HAP-1 (cell line): ENCODE data around the gene PER2.
"Not testable (repeated sequence)": the region's sequence is repeated elsewhere in the genome, so short reads cannot be mapped to it uniquely, and the experiment has no call there.

Source experiments
- DNase-seq, 2 experiments: peaks; one replicate each; pipeline ENCODE4 v3.0.0-alpha.2; 2016 to 2020; ENCODE audit warnings: low spot score in 2 of 2
- H3K27me3 ChIP-seq: fragments of 250-450 bp; sonication (Bioruptor Pico); 2 replicates; pipeline ENCODE4 v1.5.1; 2020; ENCODE audit warnings: low read depth, mild to moderate bottlenecking, moderate library complexity
- H3K36me3 ChIP-seq: fragments of 250-450 bp; sonication (Bioruptor Pico); replicated peaks from 2 replicates; pipeline ENCODE4 v1.5.1; 2020; ENCODE audit warnings: mild to moderate bottlenecking
- H3K4me1 ChIP-seq: fragments of 250-450 bp; sonication (Bioruptor Pico); 2 replicates; pipeline ENCODE4 v1.5.1; 2020; ENCODE audit warnings: mild to moderate bottlenecking
- H3K4me3 ChIP-seq: fragments of 250-450 bp; sonication (Bioruptor Pico); 2 replicates; pipeline ENCODE4 v1.5.1; 2020; ENCODE audit warnings: mild to moderate bottlenecking, moderate library complexity
- H3K9me3 ChIP-seq: fragments of 250-450 bp; sonication (Bioruptor Pico); 2 replicates; pipeline ENCODE4 v1.5.1; 2020; ENCODE audit warnings: mild to moderate bottlenecking, moderate library complexity
- in situ Hi-C: fragments of 300-500 bp; cut with MboI; formaldehyde crosslinking; loops from 3 replicates; pipeline ENCODE4 v1.14.3; 2020; ENCODE audit warnings: low sequenced_read_pairs, inconsistent platforms, mixed read lengths

The PER2 gene

GRCh38 chr2:238273433-238273832 is 15.0 kb downstream of the PER2 start:
- in situ Hi-C loops, H3K4me3 ChIP-seq, H3K4me1 ChIP-seq, H3K27me3 ChIP-seq, H3K9me3 ChIP-seq, DNase-seq: not testable (repeated sequence)
- peaks cover 11% of the 10 kb centered on the region for H3K36me3 ChIP-seq

- no peaks in the 10 kb centered on the region for H3K4me1 ChIP-seq
- H3K36me3 ChIP-seq: peaks cover 15% of the 10 kb centered on the region
- no peaks in the 10 kb centered on the region for H3K27me3 ChIP-seq
- H3K4me3 ChIP-seq: no peak overlapping the region
- no peak for DNase-seq
- no peaks in the 10 kb centered on the region for H3K9me3 ChIP-seq
- in situ Hi-C loops: no loop called here
Observed at GRCh38 chr2:238272156-238272555, 16.3 kb downstream of the PER2 start.

- in situ Hi-C loops, DNase-seq, H3K27me3 ChIP-seq, H3K4me3 ChIP-seq, H3K4me1 ChIP-seq, H3K9me3 ChIP-seq: not testable (repeated sequence)
- peaks cover 15% of the 10 kb centered on the region for H3K36me3 ChIP-seq
Observed at GRCh38 chr2:238271686-238272085, 16.7 kb downstream of the PER2 start.

- H3K9me3 ChIP-seq: no peaks in the 10 kb centered on the region
- no peak overlapping the region for H3K4me3 ChIP-seq
- H3K36me3 ChIP-seq: peaks cover 15% of the 10 kb centered on the region
- in situ Hi-C loops: no loop called here
- no peak for DNase-seq
- H3K4me1 ChIP-seq: no peaks in the 10 kb centered on the region
- H3K27me3 ChIP-seq: no peaks in the 10 kb centered on the region
Observed at GRCh38 chr2:238271061-238271554, 17.3 kb downstream of the PER2 start.

- H3K4me1 ChIP-seq: no peaks in the 10 kb centered on the region
- no peaks in the 10 kb centered on the region for H3K27me3 ChIP-seq
- no peak overlapping the region for H3K4me3 ChIP-seq
- no peaks in the 10 kb centered on the region for H3K9me3 ChIP-seq
- no peak for DNase-seq
- H3K36me3 ChIP-seq: peaks cover 15% of the 10 kb centered on the region
- in situ Hi-C loops: no loop called here
Observed at GRCh38 chr2:238270606-238271005, 17.8 kb downstream of the PER2 start.

GRCh38 chr2:238269741-238270140 is 18.7 kb downstream of the PER2 start:
- DNase-seq: no peak
- Histone ChIP-seq H3K4me1 (no peaks in the 10 kb centered on the region), H3K27me3 (no peaks in the 10 kb centered on the region), H3K9me3 (no peaks in the 10 kb centered on the region), H3K36me3 (peaks cover 12% of the 10 kb centered on the region), H3K4me3 (no peak overlapping the region)
- in situ Hi-C loops: loop anchor here (10.0 kb wide), 1 partner anchor 415 kb away; the partner anchor contains the start of gene RAMP1

- in situ Hi-C loops: loop anchor here (10.0 kb wide), 1 partner anchor 413 kb away; the partner anchor contains the start of gene RAMP1
- no peaks in the 10 kb centered on the region for H3K27me3 ChIP-seq
Observed at GRCh38 chr2:238267884-238268680, 20.3 kb downstream of the PER2 start.

GRCh38 chr2:238267341-238267710 is 21.1 kb downstream of the PER2 start:
- no peaks in the 10 kb centered on the region for H3K4me1 ChIP-seq
- no peaks in the 10 kb centered on the region for H3K9me3 ChIP-seq
- in situ Hi-C loops: loop anchor here (10.0 kb wide), 1 partner anchor 413 kb away; the partner anchor contains the start of gene RAMP1
- H3K36me3 ChIP-seq: peaks cover 7% of the 10 kb centered on the region
- no peak for DNase-seq
- no peak overlapping the region for H3K4me3 ChIP-seq
- H3K27me3 ChIP-seq: no peaks in the 10 kb centered on the region

More at GRCh38 chr2:238267884-238268680, 20.3 kb downstream of the PER2 start:
- DNase-seq: no peak
- Histone ChIP-seq H3K36me3 (peaks cover 7% of the 10 kb centered on the region), H3K4me3 (no peak overlapping the region), H3K4me1 (no peaks in the 10 kb centered on the region), H3K9me3 (no peaks in the 10 kb centered on the region)

GRCh38 chr2:238265605-238266004 is 22.8 kb downstream of the PER2 start:
- no peaks in the 10 kb centered on the region for H3K27me3 ChIP-seq
- no peaks in the 10 kb centered on the region for H3K4me1 ChIP-seq
- no peaks in the 10 kb centered on the region for H3K9me3 ChIP-seq
- no peak for DNase-seq
- no peak overlapping the region for H3K4me3 ChIP-seq
- peaks cover 4% of the 10 kb centered on the region for H3K36me3 ChIP-seq
- in situ Hi-C loops: loop anchor here (10.0 kb wide), 1 partner anchor 411 kb away; the partner anchor contains the start of gene RAMP1

- in situ Hi-C loops: loop anchor here (10.0 kb wide), 1 partner anchor 409 kb away; the partner anchor contains the start of gene RAMP1
Observed at GRCh38 chr2:238264072-238264460, 24.3 kb downstream of the PER2 start.

GRCh38 chr2:238263204-238264071 is 25.0 kb downstream of the PER2 start:
- no peaks in the 10 kb centered on the region for H3K27me3 ChIP-seq
- H3K36me3 ChIP-seq: peaks cover 4% of the 10 kb centered on the region
- H3K4me3 ChIP-seq: no peak overlapping the region
- H3K4me1 ChIP-seq: no peaks in the 10 kb centered on the region
- no peaks in the 10 kb centered on the region for H3K9me3 ChIP-seq
- peak; percentile 78 to 90 for DNase-seq
- in situ Hi-C loops: loop anchor here (10.0 kb wide), 1 partner anchor 409 kb away; the partner anchor contains the start of gene RAMP1

More at GRCh38 chr2:238264072-238264460, 24.3 kb downstream of the PER2 start:
- Histone ChIP-seq H3K36me3 (peaks cover 4% of the 10 kb centered on the region), H3K4me1 (no peaks in the 10 kb centered on the region), H3K27me3 (no peaks in the 10 kb centered on the region), H3K9me3 (no peaks in the 10 kb centered on the region), H3K4me3 (no peak overlapping the region)
- no peak for DNase-seq

- H3K36me3 ChIP-seq: peaks cover 7% of the 10 kb centered on the region
- DNase-seq: no peak
- in situ Hi-C loops: loop anchor here (10.0 kb wide), 1 partner anchor 408 kb away; the partner anchor contains the start of gene RAMP1
- H3K4me1 ChIP-seq: no peaks in the 10 kb centered on the region
- H3K27me3 ChIP-seq: no peaks in the 10 kb centered on the region
- no peak overlapping the region for H3K4me3 ChIP-seq
- no peaks in the 10 kb centered on the region for H3K9me3 ChIP-seq
Observed at GRCh38 chr2:238262496-238263122, 25.8 kb downstream of the PER2 start.

- no peaks in the 10 kb centered on the region for H3K27me3 ChIP-seq
- in situ Hi-C loops: loop anchor here (10.0 kb wide), 1 partner anchor 407 kb away; the partner anchor contains the start of gene RAMP1
Observed at GRCh38 chr2:238261718-238262375, 26.6 kb downstream of the PER2 start.

More at GRCh38 chr2:238261718-238262375, 26.6 kb downstream of the PER2 start:
- H3K36me3 ChIP-seq: peaks cover 3% of the 10 kb centered on the region
- H3K4me3 ChIP-seq: no peak overlapping the region
- no peak for DNase-seq
- no peaks in the 10 kb centered on the region for H3K9me3 ChIP-seq
- no peaks in the 10 kb centered on the region for H3K4me1 ChIP-seq
